Measurements from ENCODE around the gene ZNF723. TPM values are rescaled to one million over a fixed set of nuclear protein-coding genes. Genes with fewer than 3 reads are reported as not detected.
"Not testable (repeated sequence)": the region's sequence is repeated elsewhere in the genome, so short reads cannot be mapped to it uniquely, and the experiment has no call there.

ZNF723 gene
- not detected for polyA plus RNA-seq (2013, experiment 1 of 2)
- polyA plus RNA-seq (2013, experiment 2 of 2), result not detected

GRCh38 chr19:22832031-22832762 lies at the start of gene ZNF723:
TSS of gene ZNF723 (plus strand) at chr19:22832291. CDS start at chr19:22832380, 89 bp downstream.
- Histone ChIP-seq H2BK12ac (ENCODE audit: low read length) (no peak within 1 kb of the TSS), H3K27ac (replicated peaks; ENCODE audit: low read length) (no peak within 1 kb of the TSS), H3K4me2 (ENCODE audit: insufficient read depth, low read length, poor library complexity, severe bottlenecking) (no peak within 1 kb of the TSS), H2AK5ac (ENCODE audit: low read depth, low read length) (no peak within 1 kb of the TSS), H4K8ac (ENCODE audit: low read depth, low read length) (no peak within 1 kb of the TSS), H2BK120ac (ENCODE audit: low read depth, low read length) (no peak within 1 kb of the TSS), H4K91ac (ENCODE audit: low read depth, low read length, poor library complexity) (no peak within 1 kb of the TSS), H3K9ac (ENCODE audit: low read depth, low read length, poor library complexity) (no peak within 1 kb of the TSS), H3K79me1 (ENCODE audit: low read depth, low read length) (no peaks in the 10 kb centered on the region), H3K36me3 (replicated peaks in 1 of 2; ENCODE audit: control insufficient read depth in 2 of 2, insufficient read depth in 2 of 2, low read length in 2 of 2) (no peaks in the 10 kb centered on the region), H3K9me3 (replicated peaks in 1 of 2; ENCODE audit: control insufficient read depth in 2 of 2, insufficient read depth in 1 of 2, low read depth in 1 of 2, low read length in 2 of 2) (peaks cover 0 to 13% of the 10 kb centered on the region in 2 donors), H3K4me3 (ENCODE audit: low read length in 2 of 2) (no peak within 1 kb of the TSS), H3K4ac (ENCODE audit: low read length) (no peak within 1 kb of the TSS), H3K4me1 (ENCODE audit: control insufficient read depth in 2 of 2, insufficient read depth in 1 of 2, low read depth in 1 of 2, low read length in 2 of 2) (no peaks in the 10 kb centered on the region), H2BK15ac (ENCODE audit: low read length) (no peak within 1 kb of the TSS), H3K14ac (ENCODE audit: low read length) (no peak within 1 kb of the TSS), H3K18ac (ENCODE audit: low read length) (no peak within 1 kb of the TSS), H2AFZ (ENCODE audit: low read length) (no peak within 1 kb of the TSS), H2BK5ac (ENCODE audit: low read length) (no peak within 1 kb of the TSS), H3K23ac (ENCODE audit: low read depth, low read length, poor library complexity) (no peak within 1 kb of the TSS), H3K27me3 (ENCODE audit: control insufficient read depth in 3 of 3, insufficient read depth in 3 of 3, low read depth in 1 of 3, low read length in 3 of 3) (no peaks in the 10 kb centered on the region)
- DNase-seq (ENCODE audit: low spot score), result no peak
- no CpG with 5 or more reads among the region's 31 CpGs for WGBS, 2 donors (ENCODE audit: extremely low coverage in 2 of 2, insufficient read length in 2 of 2, insufficient replicate concordance in 1 of 2)

GRCh38 chr19:22783651-22784410 lies 48.3 kb upstream of the ZNF723 start, which contains the start of gene ZNF99:
TSS of gene ZNF99 (minus strand) at chr19:22784151. CDS start at chr19:22784016, 135 bp downstream.
- Histone ChIP-seq H3K23ac (ENCODE audit: low read depth, low read length, poor library complexity) (no peak within 1 kb of the TSS), H2BK120ac (ENCODE audit: low read depth, low read length) (no peak within 1 kb of the TSS), H3K36me3 (replicated peaks in 1 of 2; ENCODE audit: control insufficient read depth in 2 of 2, insufficient read depth in 2 of 2, low read length in 2 of 2) (no peaks in the 10 kb centered on the region), H2AK5ac (ENCODE audit: low read depth, low read length) (no peak within 1 kb of the TSS), H2BK12ac (ENCODE audit: low read length) (no peak within 1 kb of the TSS), H3K4me2 (ENCODE audit: insufficient read depth, low read length, poor library complexity, severe bottlenecking) (no peak within 1 kb of the TSS), H3K79me1 (ENCODE audit: low read depth, low read length) (no peaks in the 10 kb centered on the region), H3K4me3 (ENCODE audit: low read length in 2 of 2) (no peak within 1 kb of the TSS), H3K27me3 (ENCODE audit: control insufficient read depth in 3 of 3, insufficient read depth in 3 of 3, low read depth in 1 of 3, low read length in 3 of 3) (no peaks in the 10 kb centered on the region), H2BK5ac (ENCODE audit: low read length) (no peak within 1 kb of the TSS), H2AFZ (ENCODE audit: low read length) (no peak within 1 kb of the TSS), H3K4me1 (ENCODE audit: control insufficient read depth in 2 of 2, insufficient read depth in 1 of 2, low read depth in 1 of 2, low read length in 2 of 2) (no peaks in the 10 kb centered on the region), H3K9me3 (replicated peaks in 1 of 2; ENCODE audit: control insufficient read depth in 2 of 2, insufficient read depth in 1 of 2, low read depth in 1 of 2, low read length in 2 of 2) (peaks cover 0 to 7% of the 10 kb centered on the region in 2 donors), H3K9ac (ENCODE audit: low read depth, low read length, poor library complexity) (no peak within 1 kb of the TSS), H3K14ac (ENCODE audit: low read length) (no peak within 1 kb of the TSS), H3K4ac (ENCODE audit: low read length) (no peak within 1 kb of the TSS), H4K91ac (ENCODE audit: low read depth, low read length, poor library complexity) (no peak within 1 kb of the TSS), H3K18ac (ENCODE audit: low read length) (no peak within 1 kb of the TSS), H4K8ac (ENCODE audit: low read depth, low read length) (no peak within 1 kb of the TSS), H3K27ac (replicated peaks; ENCODE audit: low read length) (no peak within 1 kb of the TSS), H2BK15ac (ENCODE audit: low read length) (no peak within 1 kb of the TSS)
- no peak for DNase-seq (ENCODE audit: low spot score)
- no CpG with 5 or more reads among the region's 36 CpGs for WGBS, 2 donors (ENCODE audit: extremely low coverage in 2 of 2, insufficient read length in 2 of 2, insufficient replicate concordance in 1 of 2)

GRCh38 chr19:22792863-22793262 lies 39.2 kb upstream of the ZNF723 start:
- H3K4me3 ChIP-seq (ENCODE audit: low read length in 2 of 2); H3K27ac ChIP-seq (replicated peaks; ENCODE audit: low read length); H3K4me2 ChIP-seq (ENCODE audit: insufficient read depth, low read length, poor library complexity, severe bottlenecking); H3K27me3 ChIP-seq (ENCODE audit: control insufficient read depth in 3 of 3, insufficient read depth in 3 of 3, low read depth in 1 of 3, low read length in 3 of 3); H3K18ac ChIP-seq (ENCODE audit: low read length); H3K4ac ChIP-seq (ENCODE audit: low read length); H3K4me1 ChIP-seq (ENCODE audit: control insufficient read depth in 2 of 2, insufficient read depth in 1 of 2, low read depth in 1 of 2, low read length in 2 of 2); H2BK5ac ChIP-seq (ENCODE audit: low read length); H2AK5ac ChIP-seq (ENCODE audit: low read depth, low read length); H2BK15ac ChIP-seq (ENCODE audit: low read length); H3K79me1 ChIP-seq (ENCODE audit: low read depth, low read length); H4K91ac ChIP-seq (ENCODE audit: low read depth, low read length, poor library complexity); H2BK12ac ChIP-seq (ENCODE audit: low read length); H2BK120ac ChIP-seq (ENCODE audit: low read depth, low read length); H3K9ac ChIP-seq (ENCODE audit: low read depth, low read length, poor library complexity); DNase-seq (ENCODE audit: low spot score); H3K9me3 ChIP-seq (replicated peaks in 1 of 2; ENCODE audit: control insufficient read depth in 2 of 2, insufficient read depth in 1 of 2, low read depth in 1 of 2, low read length in 2 of 2); H4K8ac ChIP-seq (ENCODE audit: low read depth, low read length); H3K36me3 ChIP-seq (replicated peaks in 1 of 2; ENCODE audit: control insufficient read depth in 2 of 2, insufficient read depth in 2 of 2, low read length in 2 of 2); H3K14ac ChIP-seq (ENCODE audit: low read length); H3K23ac ChIP-seq (ENCODE audit: low read depth, low read length, poor library complexity); H2AFZ ChIP-seq (ENCODE audit: low read length): not testable (repeated sequence)
- no CpG with 5 or more reads among the region's 4 CpGs for WGBS, 2 donors (ENCODE audit: extremely low coverage in 2 of 2, insufficient read length in 2 of 2, insufficient replicate concordance in 1 of 2)

DNA sequence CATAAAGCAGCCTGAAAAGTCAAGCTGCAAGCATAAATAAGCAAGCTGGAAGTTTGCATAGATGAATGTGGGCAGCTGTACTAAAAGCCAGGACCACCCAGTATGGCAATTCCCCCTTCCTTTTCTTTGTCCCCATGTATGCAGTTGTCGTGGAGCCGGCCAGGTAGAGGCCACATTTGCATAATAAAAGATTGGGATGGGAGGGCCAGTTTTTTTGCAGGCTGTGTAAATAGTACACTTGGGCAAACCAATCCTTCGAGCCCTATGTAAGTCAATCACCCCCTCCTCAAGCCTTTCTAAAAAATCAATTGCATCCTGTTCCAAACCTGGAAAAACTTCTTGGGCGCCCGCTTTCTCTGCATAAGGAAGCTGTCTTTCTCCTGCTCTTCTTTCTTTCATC lies 35.1 kb upstream of the ZNF723 start:
- no peak overlapping the region for H3K9ac ChIP-seq (ENCODE audit: low read depth, low read length, poor library complexity)
- H3K14ac ChIP-seq (ENCODE audit: low read length), result no peak overlapping the region
- H4K91ac ChIP-seq (ENCODE audit: low read depth, low read length, poor library complexity), result no peak overlapping the region
- H3K36me3 ChIP-seq (replicated peaks in 1 of 2; ENCODE audit: control insufficient read depth in 2 of 2, insufficient read depth in 2 of 2, low read length in 2 of 2), result no peaks in the 10 kb centered on the region
- H4K8ac ChIP-seq (ENCODE audit: low read depth, low read length), result no peak overlapping the region
- no peak overlapping the region for H2AK5ac ChIP-seq (ENCODE audit: low read depth, low read length)
- no peak for DNase-seq (ENCODE audit: low spot score)
- H3K4me1 ChIP-seq (ENCODE audit: control insufficient read depth in 2 of 2, insufficient read depth in 1 of 2, low read depth in 1 of 2, low read length in 2 of 2), result no peaks in the 10 kb centered on the region
- no peak overlapping the region for H3K4ac ChIP-seq (ENCODE audit: low read length)
- no peak overlapping the region for H2AFZ ChIP-seq (ENCODE audit: low read length)
- peaks cover 0 to 12% of the 10 kb centered on the region in 2 donors for H3K9me3 ChIP-seq (replicated peaks in 1 of 2; ENCODE audit: control insufficient read depth in 2 of 2, insufficient read depth in 1 of 2, low read depth in 1 of 2, low read length in 2 of 2)
- H2BK120ac ChIP-seq (ENCODE audit: low read depth, low read length), result no peak overlapping the region
- no peak overlapping the region for H3K4me3 ChIP-seq (ENCODE audit: low read length in 2 of 2)
- H2BK5ac ChIP-seq (ENCODE audit: low read length), result no peak overlapping the region
- no peaks in the 10 kb centered on the region for H3K79me1 ChIP-seq (ENCODE audit: low read depth, low read length)
- no peak overlapping the region for H3K23ac ChIP-seq (ENCODE audit: low read depth, low read length, poor library complexity)
- H3K27me3 ChIP-seq (ENCODE audit: control insufficient read depth in 3 of 3, insufficient read depth in 3 of 3, low read depth in 1 of 3, low read length in 3 of 3), result no peaks in the 10 kb centered on the region
- no CpG with 5 or more reads among the region's 5 CpGs for WGBS, 2 donors (ENCODE audit: extremely low coverage in 2 of 2, insufficient read length in 2 of 2, insufficient replicate concordance in 1 of 2)
- no peak overlapping the region for H3K18ac ChIP-seq (ENCODE audit: low read length)
- H3K27ac ChIP-seq (replicated peaks; ENCODE audit: low read length), result no peak overlapping the region
- H3K4me2 ChIP-seq (ENCODE audit: insufficient read depth, low read length, poor library complexity, severe bottlenecking), result no peak overlapping the region
- no peak overlapping the region for H2BK12ac ChIP-seq (ENCODE audit: low read length)
- H2BK15ac ChIP-seq (ENCODE audit: low read length), result no peak overlapping the region
